H1 (cell line): Measurements from ENCODE around the gene STAG1. TPM values are rescaled to one million over a fixed set of nuclear protein-coding genes. Genes with fewer than 3 reads are reported as not detected.

Source experiments
- CTCF ChIA-PET: fragments of 300-600 bp; sonication (Branson Sonifier 250); formaldehyde crosslinking; loops from one replicate; lab custom pipeline; 2021; ENCODE audit not compliant: partially characterized antibody; lab: Charles Lee
- POLR2A ChIA-PET: fragments of 300-600 bp; sonication (Branson Sonifier 250); formaldehyde crosslinking; loops from one replicate; lab custom pipeline; 2021; ENCODE audit warnings: inconsistent platforms; ENCODE audit not compliant: partially characterized antibody; lab: Charles Lee
- DNase-seq, 2 experiments: peaks; one replicate each; pipeline versions ENCODE4 v3.0.0 to v3.0.0-alpha.2; 2010 to 2022; ENCODE audit warnings: low spot score in 2 of 2, low read depth in 1 of 2, mixed read lengths in 1 of 2
- FAIRE-seq: peaks from 2 replicates; lab custom pipeline; 2011; peaks lifted over from hg19 to GRCh38; lab: Jason Lieb, UNC
- H2AFZ ChIP-seq: 2 replicates; pipeline ENCODE4 v1.8.1; 2012; ENCODE audit warnings: low read length, inconsistent platforms
- H2AK5ac ChIP-seq: 2 replicates; pipeline ENCODE4 v1.6.1; 2013; ENCODE audit warnings: low read depth, low read length
- H2BK120ac ChIP-seq: replicated peaks from 2 replicates; pipeline ENCODE3; 2013; ENCODE audit warnings: low read depth, low read length, inconsistent platforms
- H2BK12ac ChIP-seq: 2 replicates; pipeline ENCODE4 v1.6.1; 2013; ENCODE audit warnings: low read depth, low read length
- H2BK15ac ChIP-seq: 2 replicates; pipeline ENCODE4 v1.6.1; 2013; ENCODE audit warnings: low read length
- H2BK20ac ChIP-seq: 2 replicates; pipeline ENCODE4 v1.6.1; 2013; ENCODE audit warnings: low read length
- H2BK5ac ChIP-seq: 2 replicates; pipeline ENCODE4 v1.6.1; 2013; ENCODE audit warnings: low read depth, low read length
- H3K14ac ChIP-seq: 2 replicates; pipeline ENCODE4 v1.6.1; 2013; ENCODE audit warnings: inconsistent platforms; ENCODE audit not compliant: insufficient read length
- H3K18ac ChIP-seq: 2 replicates; pipeline ENCODE4 v1.6.1; 2013; ENCODE audit warnings: low read length; ENCODE audit errors: extremely low read depth
- H3K23ac ChIP-seq: 2 replicates; pipeline ENCODE4 v1.6.1; 2013; ENCODE audit warnings: inconsistent platforms; ENCODE audit not compliant: insufficient read length
- H3K23me2 ChIP-seq: 2 replicates; pipeline ENCODE4 v1.6.1; 2013; ENCODE audit warnings: low read depth, low read length
- H3K27ac ChIP-seq: 2 replicates; pipeline ENCODE4 v1.6.1; 2011; ENCODE audit warnings: low read depth, low read length, inconsistent platforms
- H3K27me3 ChIP-seq, 4 experiments: replicated peaks in 1 of 4; 1 replicate in 1 of 4; 2 replicates in 3 of 4; pipeline versions ENCODE4 v1.6.1 to v1.8.1; 2011 to 2013; ENCODE audit warnings: low read length in 3 of 4, mild to moderate bottlenecking in 3 of 4, inconsistent platforms in 2 of 4, mixed read lengths in 2 of 4, moderate library complexity in 1 of 4; ENCODE audit not compliant: control insufficient read depth in 3 of 4, insufficient read depth in 3 of 4; ENCODE audit errors: extremely low read depth in 1 of 4
- H3K36me3 ChIP-seq, 4 experiments: 2 replicates each; pipeline versions ENCODE4 v1.6.1 to v1.8.1; 2011 to 2013; ENCODE audit warnings: mild to moderate bottlenecking in 4 of 4, low read length in 3 of 4, moderate library complexity in 2 of 4, control low read depth in 1 of 4, inconsistent platforms in 1 of 4; ENCODE audit not compliant: insufficient read depth in 4 of 4, control insufficient read depth in 2 of 4
- H3K4ac ChIP-seq: replicated peaks from 2 replicates; pipeline ENCODE3; 2013; ENCODE audit warnings: low read length, low read depth, mixed read lengths, inconsistent platforms; ENCODE audit not compliant: insufficient read length
- H3K4me1 ChIP-seq, 4 experiments: replicated peaks in 1 of 4; 1 replicate in 1 of 4; 2 replicates in 3 of 4; pipeline versions ENCODE4 v1.6.1 to v1.8.1; 2011 to 2013; ENCODE audit warnings: low read length in 3 of 4, inconsistent platforms in 2 of 4, mixed read lengths in 1 of 4; ENCODE audit not compliant: insufficient read depth in 4 of 4, control insufficient read depth in 3 of 4
- H3K4me2 ChIP-seq, 2 experiments: 2 replicates each; pipeline versions ENCODE4 v1.6.1 to v1.8.1; 2011 to 2013; ENCODE audit warnings: low read depth in 2 of 2, low read length in 2 of 2, control low read depth in 1 of 2, inconsistent platforms in 1 of 2, mild to moderate bottlenecking in 1 of 2; ENCODE audit not compliant: insufficient read depth in 1 of 2
- H3K4me3 ChIP-seq, 4 experiments: fragments of 200-600, 300-600 bp in 1 of 4; sonication (generic), shearing (Covaris generic), sonication (Bioruptor Twin) in 1 of 4; 2 replicates each; pipeline versions ENCODE4 v1.5.1 to v1.8.1; 2011 to 2016; ENCODE audit warnings: low read length in 4 of 4, low read depth in 3 of 4, control low read depth in 2 of 4, inconsistent platforms in 2 of 4, mild to moderate bottlenecking in 2 of 4, mixed read lengths in 1 of 4, moderate library complexity in 1 of 4; ENCODE audit not compliant: insufficient read depth in 2 of 4; ENCODE audit errors: extremely low read depth in 1 of 4
- H3K56ac ChIP-seq: replicated peaks from 2 replicates; pipeline ENCODE3; 2013; ENCODE audit warnings: low read depth, mild to moderate bottlenecking, mixed read lengths, low read length, inconsistent platforms; ENCODE audit not compliant: insufficient read length
- H3K79me1 ChIP-seq: 2 replicates; pipeline ENCODE4 v1.6.1; 2013; ENCODE audit warnings: low read depth, low read length, control low read depth
- H3K79me2 ChIP-seq, 2 experiments: 2 replicates each; pipeline versions ENCODE4 v1.6.1 to v1.8.1; 2012 to 2013; ENCODE audit warnings: low read length in 2 of 2, mild to moderate bottlenecking in 2 of 2, inconsistent platforms in 1 of 2; ENCODE audit not compliant: insufficient read depth in 2 of 2, control insufficient read depth in 1 of 2
- H3K9ac ChIP-seq, 4 experiments: replicated peaks in 1 of 4; 1 replicate in 1 of 4; 2 replicates in 3 of 4; pipeline versions ENCODE4 v1.6.1 to v1.8.1; 2011 to 2013; ENCODE audit warnings: low read depth in 3 of 4, low read length in 3 of 4, control low read depth in 2 of 4, mild to moderate bottlenecking in 2 of 4, moderate library complexity in 2 of 4, inconsistent platforms in 1 of 4; ENCODE audit errors: extremely low read depth in 1 of 4
- H3K9me3 ChIP-seq, 2 experiments: 2 replicates each; pipeline versions ENCODE4 v1.6.1 to v1.8.1; 2012 to 2013; ENCODE audit warnings: mild to moderate bottlenecking in 2 of 2, moderate library complexity in 2 of 2, control low read depth in 1 of 2, inconsistent platforms in 1 of 2, low read depth in 1 of 2, low read length in 1 of 2, mixed read lengths in 1 of 2; ENCODE audit not compliant: insufficient read depth in 2 of 2
- H4K20me1 ChIP-seq, 2 experiments: replicated peaks in 1 of 2; 2 replicates each; pipeline versions ENCODE3 to v1.8.1; 2011 to 2013; ENCODE audit warnings: inconsistent platforms in 2 of 2, low read length in 2 of 2, mild to moderate bottlenecking in 1 of 2; ENCODE audit not compliant: insufficient read depth in 2 of 2, control insufficient read depth in 1 of 2
- H4K5ac ChIP-seq: 2 replicates; pipeline ENCODE4 v1.6.1; 2013; ENCODE audit warnings: low read length, low read depth, mixed read lengths, inconsistent platforms; ENCODE audit not compliant: insufficient read length
- H4K8ac ChIP-seq: 2 replicates; pipeline ENCODE4 v1.8.0; 2013; ENCODE audit warnings: mild to moderate bottlenecking, moderate library complexity, low read length, inconsistent platforms; ENCODE audit not compliant: insufficient read depth; ENCODE audit errors: extremely low read depth
- H4K91ac ChIP-seq: replicated peaks from 2 replicates; pipeline ENCODE3; 2013; ENCODE audit warnings: low read length, mixed read lengths, inconsistent platforms; ENCODE audit not compliant: insufficient read length
- ATF2 ChIP-seq: IDR thresholded peaks from 2 replicates; pipeline ENCODE4 v1.6.1; 2012; ENCODE audit warnings: low read length, inconsistent platforms
- BRCA1 ChIP-seq: IDR thresholded peaks from 2 replicates; pipeline ENCODE4 v1.6.1; 2012; ENCODE audit warnings: low read depth, low read length, improper control_type of control experiment
- CBX5 ChIP-seq: fragments of 300-800, 300-1000 bp; sonication (generic); IDR thresholded peaks from 2 replicates; pipeline ENCODE4 v1.7.1; 2016; ENCODE audit warnings: antibody characterized with exemption, low read length, low read depth
- CHD1 ChIP-seq: IDR thresholded peaks from 2 replicates; pipeline ENCODE4 v1.6.1; 2012; ENCODE audit warnings: low read depth, low read length, improper control_type of control experiment
- CTBP2 ChIP-seq: IDR thresholded peaks from 2 replicates; pipeline ENCODE4 v1.7.0; 2011; ENCODE audit warnings: borderline replicate concordance, mild to moderate bottlenecking, moderate library complexity, mixed read lengths, low read length; ENCODE audit not compliant: insufficient read depth, insufficient read length
- E2F6 ChIP-seq: IDR thresholded peaks from 2 replicates; pipeline ENCODE4 v1.6.1; 2012; ENCODE audit warnings: inconsistent platforms
- JUND ChIP-seq: IDR thresholded peaks from 2 replicates; pipeline ENCODE4 v1.6.1; 2011; ENCODE audit warnings: mild to moderate bottlenecking, improper control_type of control experiment, low read length
- KDM1A ChIP-seq: fragments of 200-600, 300-600 bp; sonication (generic); IDR thresholded peaks from 2 replicates; pipeline ENCODE4 v1.7.1; 2016; ENCODE audit warnings: mild to moderate bottlenecking, low read length, borderline replicate concordance
- POLR2AphosphoS5 ChIP-seq: IDR thresholded peaks from 2 replicates; pipeline ENCODE4 v1.6.1; 2011; ENCODE audit warnings: low read depth, low read length
- POU5F1 ChIP-seq: IDR thresholded peaks from 2 replicates; pipeline ENCODE4 v1.6.1; 2011; ENCODE audit warnings: low read depth, mild to moderate bottlenecking, low read length, moderate library complexity
- SIX5 ChIP-seq: IDR thresholded peaks from 2 replicates; pipeline ENCODE4 v1.6.1; 2011; ENCODE audit warnings: mild to moderate bottlenecking, low read depth, low read length
- SRF ChIP-seq: IDR thresholded peaks from 2 replicates; pipeline ENCODE4 v1.6.1; 2011; ENCODE audit warnings: mild to moderate bottlenecking, low read depth, low read length, moderate library complexity
- YY1 ChIP-seq: IDR thresholded peaks from 2 replicates; pipeline ENCODE4 v1.6.1; 2011; ENCODE audit warnings: low read depth, mild to moderate bottlenecking, low read length
- WGBS, 2 experiments: shearing (Covaris generic) in 1 of 2; methylation state at CpG; one replicate each; pipeline versions ENCODE4 v1.1.6 to v1.1.7; 2013 to 2015; ENCODE audit warnings: low lambda C conversion rate in 2 of 2, mixed read lengths in 2 of 2, inconsistent platforms in 1 of 2, low coverage in 1 of 2, missing lambda C conversion rate in 1 of 2; ENCODE audit not compliant: insufficient replicate concordance in 2 of 2, insufficient coverage in 1 of 2, insufficient read length in 1 of 2; ENCODE audit errors: extremely low coverage in 1 of 2, missing lambda C conversion rate in 1 of 2; 5-methylcytosine and 5-hydroxymethylcytosine counted together
- polyA plus RNA-seq, 7 experiments: library from polyadenylated mRNA; depleted of rRNA in 3 of 7; stranded (reverse) in 5 of 7; unstranded in 2 of 7; fragments of >200 nt in 5 of 7; fragments of 200-250 nt in 2 of 7; gene quantifications; 1 replicate in 5 of 7; 2 replicates in 1 of 7; 4 replicates in 1 of 7; pipeline versions ENCODE4 v1.2.1 to v1.2.3, GENCODE V29; 2011 to 2013; ENCODE audit warnings: missing spikeins in 2 of 7, mixed read lengths in 2 of 7
- total RNA-seq: library from RNA; stranded (reverse); fragmentation: NEBNext Ultra II Directional; extraction: Animal tissue kit (Norgen Biotek cat#: 25700); gene quantifications from 2 replicates; pipeline ENCODE4 v1.2.1, GENCODE V29; 2021

The STAG1 gene
- total and polyA plus RNA-seq, 2 of the 8 experiments (the other 6 are each of a cell fraction or from before 2014, with no cell fraction given), result 4.6 to 23.4 TPM

- CTCF ChIA-PET, result interaction anchor here (0.7 kb wide), 1 partner anchor 18 kb away, joined by 4 read pairs; no protein-coding TSS in a partner anchor
- H3K79me2 ChIP-seq, result peaks cover 0 to 72% of the 10 kb centered on the region in 2 experiments; a peak in 2 of 4 replicates
- TF ChIP-seq SRF, result no peak
- no peak for TF ChIP-seq BRCA1
- TF ChIP-seq CTBP2, result no peak
- TF ChIP-seq SIX5, result no peak
- TF ChIP-seq ATF2, result no peak
- TF ChIP-seq POLR2AphosphoS5, result no peak
- TF ChIP-seq KDM1A, result no peak
- no peak for TF ChIP-seq E2F6
- TF ChIP-seq CBX5, result no peak
- no peak for TF ChIP-seq POU5F1
- TF ChIP-seq YY1, result no peak
- no peak for TF ChIP-seq CHD1
- no peak for TF ChIP-seq JUND
Observed at GRCh38 chr3:136720091-136720490, 32.1 kb downstream of the STAG1 start.

More at GRCh38 chr3:136720091-136720490, 32.1 kb downstream of the STAG1 start:
- no peak overlapping the region for H3K4me3 ChIP-seq
- no peak overlapping the region for H2AK5ac ChIP-seq
- no peaks in the 10 kb centered on the region for H3K27me3 ChIP-seq
- H3K79me1 ChIP-seq, result no peaks in the 10 kb centered on the region
- DNase-seq (no peak), FAIRE-seq (no peak)
- H3K27ac ChIP-seq, result no peak overlapping the region
- H3K4me1 ChIP-seq, result no peaks in the 10 kb centered on the region
- no peak overlapping the region for H3K18ac ChIP-seq
- no peak overlapping the region for H2BK12ac ChIP-seq
- POLR2A ChIA-PET, result interaction anchor here (0.6 to 1.3 kb wide), 2 partner anchors 32 to 40 kb away, joined by 3 to 5 read pairs; partner anchors contain the start of gene STAG1
- H2BK15ac ChIP-seq, result no peak overlapping the region
- no peaks in the 10 kb centered on the region for H4K20me1 ChIP-seq
- no peak overlapping the region for H4K5ac ChIP-seq
- H3K9ac ChIP-seq, result no peak overlapping the region
- H3K14ac ChIP-seq, result no peak overlapping the region
- no peak overlapping the region for H3K4me2 ChIP-seq
- no peak overlapping the region for H3K4ac ChIP-seq
- no peak overlapping the region for H2BK5ac ChIP-seq
- no peak overlapping the region for H2BK20ac ChIP-seq
- H3K56ac ChIP-seq, result no peak overlapping the region
- no peak overlapping the region for H2BK120ac ChIP-seq
- no peak overlapping the region for H4K91ac ChIP-seq
- peaks cover 0 to 6% of the 10 kb centered on the region in 2 experiments; a peak in 1 of 4 replicates for H3K9me3 ChIP-seq
- no peak overlapping the region for H2AFZ ChIP-seq
- H3K36me3 ChIP-seq, result no peaks in the 10 kb centered on the region
- no peaks in the 10 kb centered on the region for H3K23me2 ChIP-seq
- H4K8ac ChIP-seq, result no peak overlapping the region
- no peak overlapping the region for H3K23ac ChIP-seq
- 83% methylated on average over 3 of the region's 5 CpGs; no CpG with 5 or more reads in 1 of the 2 experiments for WGBS, 2 experiments
